Fibroblast of mammary gland (primary cell): ENCODE data around the gene FBXL20.

Experiments
- DNase-seq: peaks from one replicate; pipeline ENCODE4 v3.0.0-alpha.2; 2010; ENCODE audit warnings: low read depth
- H3K4me3 ChIP-seq: 2 replicates; pipeline ENCODE4 v1.5.1; 2011; ENCODE audit warnings: low read depth, mild to moderate bottlenecking, low read length, moderate library complexity; ENCODE audit not compliant: control insufficient read depth
- TF ChIP-seq, protein P1 (sequence below): conservative IDR thresholded peaks from 2 replicates; pipeline ENCODE4 v1.5.1; 2011; ENCODE audit warnings: low read depth, low read length, inconsistent platforms; ENCODE audit not compliant: control insufficient read depth, insufficient read depth

The FBXL20 gene

DNA sequence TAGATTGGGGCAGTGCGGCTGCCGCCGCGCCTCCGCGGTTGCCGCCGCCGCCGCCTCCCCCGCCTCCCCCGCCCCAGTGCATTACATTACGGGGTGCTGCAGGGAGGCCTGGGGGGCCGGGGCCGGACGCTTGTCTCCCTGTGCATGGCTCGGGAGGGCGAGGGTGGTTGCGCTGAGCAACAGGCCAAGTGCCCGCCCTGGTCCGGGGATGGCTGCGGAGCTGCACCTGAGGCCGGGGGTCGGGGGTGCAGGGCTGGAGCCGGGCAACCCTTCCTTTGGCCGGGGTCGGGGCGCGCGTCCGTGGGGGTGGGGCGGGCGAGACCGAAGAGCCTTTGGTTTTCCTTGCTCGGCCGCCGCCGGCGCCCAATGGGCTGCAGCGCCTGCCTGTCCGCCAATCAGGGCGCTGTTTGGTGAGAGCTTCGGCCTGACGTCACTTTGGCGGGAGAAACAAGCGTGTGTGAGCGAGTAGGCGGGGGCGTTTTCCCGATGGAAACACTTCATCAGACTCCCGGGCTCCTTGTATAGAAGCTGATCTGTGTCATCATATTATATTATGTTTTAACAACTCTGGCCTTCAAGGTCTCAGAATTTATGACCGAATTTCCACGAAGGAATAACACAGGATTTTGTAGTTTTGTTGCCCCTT is 941 bp upstream of the FBXL20 start:
- TF ChIP-seq, protein P1, sequence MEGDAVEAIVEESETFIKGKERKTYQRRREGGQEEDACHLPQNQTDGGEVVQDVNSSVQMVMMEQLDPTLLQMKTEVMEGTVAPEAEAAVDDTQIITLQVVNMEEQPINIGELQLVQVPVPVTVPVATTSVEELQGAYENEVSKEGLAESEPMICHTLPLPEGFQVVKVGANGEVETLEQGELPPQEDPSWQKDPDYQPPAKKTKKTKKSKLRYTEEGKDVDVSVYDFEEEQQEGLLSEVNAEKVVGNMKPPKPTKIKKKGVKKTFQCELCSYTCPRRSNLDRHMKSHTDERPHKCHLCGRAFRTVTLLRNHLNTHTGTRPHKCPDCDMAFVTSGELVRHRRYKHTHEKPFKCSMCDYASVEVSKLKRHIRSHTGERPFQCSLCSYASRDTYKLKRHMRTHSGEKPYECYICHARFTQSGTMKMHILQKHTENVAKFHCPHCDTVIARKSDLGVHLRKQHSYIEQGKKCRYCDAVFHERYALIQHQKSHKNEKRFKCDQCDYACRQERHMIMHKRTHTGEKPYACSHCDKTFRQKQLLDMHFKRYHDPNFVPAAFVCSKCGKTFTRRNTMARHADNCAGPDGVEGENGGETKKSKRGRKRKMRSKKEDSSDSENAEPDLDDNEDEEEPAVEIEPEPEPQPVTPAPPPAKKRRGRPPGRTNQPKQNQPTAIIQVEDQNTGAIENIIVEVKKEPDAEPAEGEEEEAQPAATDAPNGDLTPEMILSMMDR: no peak
- DNase-seq: peak; percentile 95
- peak overlapping the region; percentile 77 for H3K4me3 ChIP-seq

DNA sequence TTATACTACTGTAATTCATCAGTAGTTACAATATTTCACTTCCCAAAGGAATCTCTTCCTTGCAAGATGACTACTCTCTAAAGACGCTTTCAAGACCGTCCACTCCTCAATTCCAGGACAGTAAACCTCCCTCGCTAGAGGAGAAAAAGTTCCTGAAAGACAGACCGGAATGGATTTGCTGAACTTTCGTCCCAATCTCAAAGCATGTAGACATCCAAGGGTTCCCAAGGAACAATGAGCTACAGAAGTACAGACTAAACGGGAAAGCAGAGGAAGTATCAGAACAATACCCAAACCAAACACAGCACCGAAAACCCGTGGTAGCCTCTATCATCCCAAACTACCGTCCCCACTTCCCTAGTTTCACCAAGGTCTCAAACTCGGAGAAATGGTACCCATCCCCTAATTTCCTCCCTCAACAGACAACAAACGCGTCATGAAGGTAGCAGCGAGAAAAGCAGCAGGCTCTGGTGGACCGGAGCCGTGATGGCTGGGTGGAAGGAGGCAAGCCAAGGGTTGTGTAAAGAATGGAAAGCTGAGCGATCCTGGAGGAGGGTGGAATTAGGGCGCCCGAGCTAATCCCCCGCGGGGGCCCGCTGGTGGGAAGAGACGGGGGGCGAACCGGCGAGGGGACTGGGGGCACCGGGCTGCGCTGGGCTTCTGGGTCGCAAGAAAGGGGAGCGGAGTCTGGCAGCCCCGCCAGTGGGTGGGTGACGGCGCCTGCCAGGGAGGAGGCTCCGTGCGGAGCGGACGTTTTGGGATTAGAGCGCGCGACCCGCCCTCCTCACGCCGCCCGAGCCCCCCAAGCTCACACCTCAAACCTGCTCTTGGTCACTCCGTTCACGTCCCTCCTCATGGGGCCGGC is 647 bp downstream of the FBXL20 start:
- peak overlapping the region; percentile 82 for H3K4me3 ChIP-seq
- TF ChIP-seq, protein P1: no peak
- no peak for DNase-seq

DNA sequence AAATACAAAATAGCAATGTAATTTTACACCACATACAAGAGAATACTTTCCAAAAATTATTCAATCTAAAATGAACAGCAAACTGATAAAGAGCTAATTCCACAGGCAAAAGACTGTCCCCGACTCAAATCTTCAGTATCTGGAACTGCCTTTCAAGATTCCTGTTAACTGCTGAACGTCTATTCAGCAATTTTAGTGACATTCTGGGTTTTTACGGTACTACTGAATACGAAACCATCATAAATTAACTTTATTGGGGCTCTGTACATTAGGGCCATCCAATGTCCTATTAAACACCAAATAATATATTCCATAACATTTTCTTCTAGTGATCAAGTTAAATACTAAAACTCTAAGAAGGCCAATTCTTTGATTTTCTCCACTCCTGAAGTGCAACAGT is 1.6 kb downstream of the FBXL20 start:
- peak overlapping the region; percentile 82 for H3K4me3 ChIP-seq

DNA sequence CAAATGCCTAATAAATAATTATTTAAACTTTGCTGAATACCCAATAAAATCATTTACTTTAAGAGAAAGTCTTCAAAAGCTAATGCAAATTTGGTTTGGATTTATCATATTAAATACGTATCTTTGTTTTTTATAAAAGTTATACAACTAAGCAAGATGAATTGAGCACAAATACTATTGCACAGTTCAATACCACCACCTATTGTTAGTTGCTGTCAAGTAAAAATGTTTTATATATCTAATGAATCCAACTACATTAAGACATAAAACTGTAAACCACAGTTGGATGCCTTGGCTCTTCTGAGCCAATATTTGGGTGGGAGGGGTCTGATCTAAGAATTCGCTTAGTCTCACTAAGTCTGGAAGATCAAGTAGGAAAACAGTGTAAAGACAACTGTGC is 7.7 kb downstream of the FBXL20 start:
- no peak overlapping the region for H3K4me3 ChIP-seq
- TF ChIP-seq, protein P1: no peak
- peak; percentile 30 for DNase-seq

More for the DNA sequence above, 1.6 kb downstream of the FBXL20 start:
- DNase-seq: no peak
- TF ChIP-seq, protein P1: no peak

DNA sequence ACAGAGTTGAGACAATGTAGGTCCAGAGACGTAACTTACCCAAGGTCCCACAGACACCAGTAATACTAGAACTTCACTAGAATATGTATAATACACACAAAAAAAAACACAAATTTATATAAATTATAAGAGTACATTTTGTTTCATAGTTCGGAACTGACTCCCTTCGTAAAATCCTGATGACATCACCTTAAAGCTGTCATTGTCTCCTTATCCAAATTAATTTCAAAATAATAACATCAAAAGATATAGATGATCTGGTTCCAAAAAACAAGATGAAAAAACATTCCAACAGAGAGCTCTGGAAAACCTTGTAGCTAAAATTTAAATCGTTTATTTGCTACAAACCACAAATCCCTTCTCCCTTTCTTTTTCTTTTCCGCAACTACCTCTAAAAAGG is 10.0 kb downstream of the FBXL20 start:
- no peak overlapping the region for H3K4me3 ChIP-seq
- TF ChIP-seq, protein P1: no peak
- DNase-seq: no peak

DNA sequence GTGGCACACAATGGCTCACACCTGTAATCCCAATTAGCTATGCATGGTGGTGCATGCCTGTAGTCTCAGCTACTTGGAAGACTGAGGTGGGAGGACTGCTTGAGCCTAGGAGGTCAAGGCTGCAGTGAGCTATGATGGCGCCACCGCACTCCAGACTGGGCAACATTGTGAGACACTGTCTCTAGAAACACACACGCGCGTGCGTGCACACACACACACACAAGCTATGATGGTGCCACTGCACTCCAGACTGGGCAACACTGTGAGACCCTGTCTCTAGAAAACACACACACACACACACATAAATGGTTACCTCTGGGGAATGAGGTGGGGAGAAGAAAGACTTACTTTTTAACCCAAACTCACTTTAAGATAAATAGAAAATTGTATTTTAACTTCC is 16.4 kb downstream of the FBXL20 start:
- no peak overlapping the region for H3K4me3 ChIP-seq
- no peak for DNase-seq
- TF ChIP-seq, protein P1: no peak
